GM12801 (cell line): ENCODE measurements around the gene AARS1.

ENCODE experiments used
- TF ChIP-seq, protein P1 (sequence below): IDR thresholded peaks from one replicate; pipeline ENCODE4 v1.5.1; 2011; ENCODE audit warnings: control low read depth; ENCODE audit not compliant: insufficient read length; ENCODE audit errors: extremely low read depth

Gene AARS1

DNA sequence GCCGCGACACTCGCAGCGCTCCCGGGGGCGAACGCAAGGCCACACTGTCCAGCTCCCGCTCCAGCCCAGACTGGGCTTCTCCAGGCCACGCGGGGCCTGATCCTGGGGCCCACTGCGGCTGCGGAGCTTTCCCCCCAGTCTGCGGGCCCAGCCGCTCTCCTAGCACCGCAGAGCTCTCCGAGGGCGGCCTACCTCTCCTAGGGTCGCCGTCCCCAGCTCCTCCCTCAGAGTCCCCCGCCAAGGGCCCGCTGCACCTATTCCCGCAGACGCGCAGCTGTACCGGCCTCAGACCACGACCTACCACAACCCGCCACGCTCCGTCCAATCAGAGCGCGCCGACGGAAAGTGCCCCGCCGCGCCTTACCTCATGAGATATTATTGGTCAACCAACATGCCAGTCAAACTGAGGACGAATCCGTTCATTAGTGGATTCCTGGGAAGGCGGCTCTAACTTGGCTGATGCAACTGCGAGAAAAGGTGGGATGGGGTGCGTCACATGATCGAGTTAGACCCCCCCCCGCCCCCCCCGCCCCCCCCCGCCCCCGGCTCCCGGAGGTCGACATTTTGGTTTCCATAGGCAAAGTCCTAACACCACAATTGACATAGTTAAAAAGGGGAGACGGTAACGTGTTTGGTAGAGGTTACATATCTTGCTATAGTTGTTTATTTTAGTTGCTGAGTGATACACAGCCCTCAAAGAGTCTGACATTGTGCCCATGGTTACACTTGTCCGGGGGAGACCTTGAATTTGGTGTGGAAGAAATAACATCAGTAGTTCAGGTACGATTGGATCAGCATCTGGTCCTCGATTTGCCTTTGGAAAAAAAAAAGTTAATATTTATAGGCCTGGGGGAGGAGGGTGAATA is at the start of gene AARS1:
AARS1 (minus strand) TSS at position 278 of the 866 bp plus-strand sequence. CDS start 6,743 bp downstream, outside the sequence.
- TF ChIP-seq, protein P1, sequence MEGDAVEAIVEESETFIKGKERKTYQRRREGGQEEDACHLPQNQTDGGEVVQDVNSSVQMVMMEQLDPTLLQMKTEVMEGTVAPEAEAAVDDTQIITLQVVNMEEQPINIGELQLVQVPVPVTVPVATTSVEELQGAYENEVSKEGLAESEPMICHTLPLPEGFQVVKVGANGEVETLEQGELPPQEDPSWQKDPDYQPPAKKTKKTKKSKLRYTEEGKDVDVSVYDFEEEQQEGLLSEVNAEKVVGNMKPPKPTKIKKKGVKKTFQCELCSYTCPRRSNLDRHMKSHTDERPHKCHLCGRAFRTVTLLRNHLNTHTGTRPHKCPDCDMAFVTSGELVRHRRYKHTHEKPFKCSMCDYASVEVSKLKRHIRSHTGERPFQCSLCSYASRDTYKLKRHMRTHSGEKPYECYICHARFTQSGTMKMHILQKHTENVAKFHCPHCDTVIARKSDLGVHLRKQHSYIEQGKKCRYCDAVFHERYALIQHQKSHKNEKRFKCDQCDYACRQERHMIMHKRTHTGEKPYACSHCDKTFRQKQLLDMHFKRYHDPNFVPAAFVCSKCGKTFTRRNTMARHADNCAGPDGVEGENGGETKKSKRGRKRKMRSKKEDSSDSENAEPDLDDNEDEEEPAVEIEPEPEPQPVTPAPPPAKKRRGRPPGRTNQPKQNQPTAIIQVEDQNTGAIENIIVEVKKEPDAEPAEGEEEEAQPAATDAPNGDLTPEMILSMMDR, result no peak

DNA sequence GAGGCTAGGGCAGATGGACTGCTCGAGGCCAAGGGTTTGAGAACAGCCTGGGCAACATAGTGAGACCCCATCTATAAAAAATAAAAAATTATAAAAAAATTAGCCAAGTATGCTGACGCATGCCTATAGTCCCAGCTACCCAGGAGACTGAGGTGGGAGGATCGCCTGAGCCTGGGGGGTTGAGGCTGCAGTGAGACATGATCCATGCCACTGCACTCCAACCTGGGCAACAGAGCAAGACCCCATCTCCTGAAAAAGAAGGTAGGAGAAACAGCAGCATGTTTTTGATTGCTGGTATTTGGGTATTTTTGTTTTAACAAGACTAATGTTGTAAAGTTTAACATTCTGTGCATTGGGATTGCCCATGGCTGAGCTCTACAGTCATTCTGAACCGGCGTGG is 48.5 kb upstream of the AARS1 start:
- TF ChIP-seq, protein P1, result no peak

DNA sequence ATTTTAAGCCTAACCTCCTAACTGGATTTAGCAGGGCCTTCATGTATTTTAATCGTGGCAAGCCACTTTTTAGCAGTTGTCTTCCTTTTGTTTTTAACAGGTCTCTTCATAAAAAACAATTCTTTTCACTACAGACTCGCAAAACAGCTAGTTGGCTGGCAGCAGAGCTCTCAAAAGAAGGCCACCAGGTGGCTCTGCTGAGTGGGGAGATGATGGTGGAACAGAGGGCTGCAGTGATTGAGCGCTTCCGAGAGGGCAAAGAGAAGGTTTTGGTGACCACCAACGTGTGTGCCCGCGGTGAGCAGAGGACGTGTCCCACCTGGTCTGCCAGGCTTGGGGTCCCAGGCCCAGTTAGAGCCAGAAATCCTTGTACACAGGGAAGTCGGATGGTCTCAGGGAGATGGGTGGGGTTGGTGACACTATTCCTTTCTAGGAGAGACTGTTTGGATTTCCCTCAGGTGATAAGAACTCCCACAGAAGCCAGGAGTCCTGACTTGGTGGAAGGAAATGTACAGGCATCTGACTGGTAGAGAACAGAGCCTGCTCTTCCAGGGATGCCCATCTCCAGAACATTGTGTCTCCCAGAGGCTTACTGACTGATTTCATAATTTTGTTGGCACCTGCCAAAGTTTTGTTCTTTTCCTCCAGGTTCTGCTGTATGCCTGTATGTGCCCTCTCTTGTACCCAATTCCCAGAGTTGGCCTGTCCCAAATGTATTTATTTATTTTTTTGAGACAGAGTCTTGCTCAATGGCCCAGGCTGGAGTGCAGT is 42.5 kb upstream of the AARS1 start:
- TF ChIP-seq, protein P1, result no peak

DNA sequence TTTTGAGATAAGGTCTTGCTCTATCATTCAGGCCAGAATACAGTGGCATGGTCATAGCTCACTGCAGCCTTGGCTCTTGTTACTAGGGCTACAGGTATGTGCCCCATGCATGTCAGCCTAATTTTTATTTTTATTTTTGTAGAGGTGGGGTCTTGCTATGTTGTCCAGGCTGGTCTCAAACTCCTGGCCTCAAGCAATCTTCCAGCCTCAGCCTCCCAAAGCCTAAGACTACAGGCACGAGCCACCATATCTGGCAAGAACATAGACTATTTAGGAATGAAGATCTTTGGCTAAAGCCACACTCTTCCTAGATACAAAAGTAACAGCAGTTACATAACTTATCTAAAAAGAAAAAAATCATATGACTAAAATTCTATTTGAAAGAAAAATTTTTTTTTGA is 41.8 kb upstream of the AARS1 start:
- TF ChIP-seq, protein P1, result no peak

DNA sequence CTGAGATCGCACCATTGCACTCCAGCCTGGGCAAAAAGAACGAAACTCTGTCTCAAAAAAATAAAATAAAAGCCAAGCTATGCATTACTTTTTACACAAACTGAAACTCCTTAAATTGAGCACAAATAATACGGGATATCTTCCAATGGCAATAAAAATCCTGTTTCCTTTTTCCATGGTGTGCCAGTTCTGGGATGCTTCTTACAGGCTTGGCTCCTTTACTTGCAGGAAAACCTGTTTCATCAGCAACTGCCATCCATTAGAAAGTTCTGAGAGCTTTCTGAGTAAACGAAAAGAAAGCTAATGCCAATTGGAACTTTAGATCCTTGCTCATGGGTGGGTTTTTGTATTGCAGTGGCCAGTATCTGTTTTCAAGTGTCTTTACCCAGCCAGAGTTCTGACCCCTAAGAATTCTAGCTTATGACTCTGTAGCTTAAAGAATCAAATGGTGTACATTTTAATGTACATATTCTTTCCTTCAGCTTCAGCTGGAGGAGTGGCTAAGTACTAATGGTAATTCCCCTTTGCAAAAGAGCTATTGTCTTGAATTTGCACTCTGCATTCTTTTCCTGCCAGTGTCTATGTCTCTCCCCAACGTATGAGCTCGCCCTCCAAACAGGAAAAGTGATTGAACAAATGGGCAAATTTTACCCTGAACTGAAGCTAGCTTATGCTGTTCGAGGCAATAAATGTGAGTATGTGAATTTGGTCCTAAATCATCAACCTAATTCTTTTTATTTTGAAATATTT is 35.9 kb upstream of the AARS1 start:
- TF ChIP-seq, protein P1, result no peak

DNA sequence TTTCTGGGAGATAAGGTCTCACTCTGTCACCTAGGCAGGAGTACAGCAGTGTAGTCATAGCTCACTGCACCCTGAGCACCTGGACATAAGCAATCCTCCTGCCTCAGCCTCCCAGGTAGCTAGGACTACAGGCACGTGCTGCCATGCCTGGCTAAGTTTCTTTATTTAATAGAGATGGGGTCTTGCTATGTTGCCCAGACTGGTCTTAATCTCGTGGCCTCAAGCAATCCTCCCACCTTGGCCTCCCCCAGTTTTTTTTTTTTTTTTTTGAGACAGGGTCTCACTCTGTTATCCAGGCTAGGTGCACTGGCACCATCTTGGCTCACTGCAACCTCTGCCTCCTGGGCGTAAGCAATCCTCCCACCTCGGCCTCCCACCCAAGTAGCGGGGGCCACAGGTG is 30.8 kb upstream of the AARS1 start:
- TF ChIP-seq, protein P1, result no peak

DNA sequence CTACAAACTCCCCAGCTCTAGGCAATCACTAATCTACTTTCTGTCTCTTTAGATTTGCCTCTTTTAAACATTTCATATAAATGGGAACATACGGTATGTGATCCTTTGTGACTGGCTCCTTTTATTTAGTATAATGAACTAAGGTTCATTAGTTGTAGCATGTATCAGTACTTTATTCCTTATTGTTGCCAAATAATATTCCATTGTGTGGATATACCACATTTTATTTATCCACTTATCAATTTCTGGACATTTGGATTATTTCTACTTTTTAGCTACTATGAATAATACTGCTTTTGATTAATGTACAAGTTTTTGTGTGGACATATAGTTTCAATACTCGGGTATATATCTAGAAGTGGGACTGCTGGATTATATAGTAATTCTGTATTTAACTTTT is 17.6 kb upstream of the AARS1 start:
- TF ChIP-seq, protein P1, result no peak
